K562 treated with DMSO at 1 percent for 4 hours (cell line): ENCODE measurements around the gene PIP4K2A. TPM values are rescaled to one million over a fixed set of nuclear protein-coding genes. Genes with fewer than 3 reads are reported as not detected.

ENCODE experiments used
- total RNA-seq: library from RNA; unstranded; fragments of 300-600 nt; gene quantifications from 2 replicates; pipeline ENCODE4 v1.2.3, GENCODE V29; 2022; ENCODE audit not compliant: insufficient read depth

The PIP4K2A gene
- total RNA-seq, result 34.3 and 35.7 TPM in 2 replicates

DNA sequence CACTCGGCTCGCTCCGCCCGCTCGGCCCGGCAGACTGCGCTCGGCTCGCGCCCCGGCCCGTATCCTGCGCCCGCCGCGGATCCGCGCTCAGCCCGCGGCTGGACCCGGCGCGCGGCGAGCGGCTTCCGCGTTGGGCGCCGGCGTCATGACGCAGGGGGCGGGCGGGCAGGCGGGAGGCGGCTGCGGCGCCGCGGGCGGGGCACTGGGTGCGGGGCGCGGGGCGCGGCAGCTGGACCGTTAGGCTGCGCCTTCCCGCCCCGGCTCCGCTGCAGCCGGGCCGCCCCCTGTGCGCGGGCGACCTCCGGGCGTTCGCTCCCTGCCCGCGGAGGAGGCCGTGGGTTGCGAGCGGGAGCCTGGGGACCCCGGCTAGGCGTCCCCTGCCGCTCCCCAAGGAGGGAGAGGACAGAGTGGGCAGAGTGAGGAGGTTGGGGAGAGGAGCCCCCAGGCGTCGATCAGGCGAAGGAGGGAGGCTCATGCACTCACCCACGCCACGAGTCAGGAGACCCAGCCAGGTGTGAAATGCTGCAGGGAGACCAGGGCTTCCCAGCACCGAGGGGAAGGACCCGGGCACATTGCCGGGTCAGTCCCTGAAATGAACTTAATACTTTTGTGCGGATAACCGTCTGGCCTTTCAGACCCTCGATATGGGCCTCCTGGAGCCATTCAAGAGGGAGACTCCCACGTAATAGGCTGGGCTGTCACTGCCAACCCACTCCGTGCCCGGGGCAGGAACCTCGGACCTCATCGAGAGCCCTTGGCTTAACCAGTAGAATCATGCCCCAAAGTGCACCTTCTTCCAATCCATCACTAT lies at the start of gene PIP4K2A:
PIP4K2A (minus strand) TSS at position 100 of the 811 bp plus-strand sequence. CDS start 252 bp downstream, outside the sequence.

Other genes with a start within 250 kb of the PIP4K2A start
- not detected in 2 replicates for gene ARMC3, start 213.5 kb upstream of the PIP4K2A start, total RNA-seq